HG03521 (cell line): ENCODE measurements around the gene RGL1.
"Not testable (repeated sequence)": the region's sequence is repeated elsewhere in the genome, so short reads cannot be mapped to it uniquely, and the experiment has no call there.

Source experiments
- ATAC-seq: cut with Tn5 transposase; IDR thresholded peaks from one replicate; pipeline ENCODE4 v1.9.1; 2021; ENCODE audit warnings: mild to moderate bottlenecking, moderate library complexity; ENCODE audit not compliant: unreplicated experiment

Gene RGL1

DNA sequence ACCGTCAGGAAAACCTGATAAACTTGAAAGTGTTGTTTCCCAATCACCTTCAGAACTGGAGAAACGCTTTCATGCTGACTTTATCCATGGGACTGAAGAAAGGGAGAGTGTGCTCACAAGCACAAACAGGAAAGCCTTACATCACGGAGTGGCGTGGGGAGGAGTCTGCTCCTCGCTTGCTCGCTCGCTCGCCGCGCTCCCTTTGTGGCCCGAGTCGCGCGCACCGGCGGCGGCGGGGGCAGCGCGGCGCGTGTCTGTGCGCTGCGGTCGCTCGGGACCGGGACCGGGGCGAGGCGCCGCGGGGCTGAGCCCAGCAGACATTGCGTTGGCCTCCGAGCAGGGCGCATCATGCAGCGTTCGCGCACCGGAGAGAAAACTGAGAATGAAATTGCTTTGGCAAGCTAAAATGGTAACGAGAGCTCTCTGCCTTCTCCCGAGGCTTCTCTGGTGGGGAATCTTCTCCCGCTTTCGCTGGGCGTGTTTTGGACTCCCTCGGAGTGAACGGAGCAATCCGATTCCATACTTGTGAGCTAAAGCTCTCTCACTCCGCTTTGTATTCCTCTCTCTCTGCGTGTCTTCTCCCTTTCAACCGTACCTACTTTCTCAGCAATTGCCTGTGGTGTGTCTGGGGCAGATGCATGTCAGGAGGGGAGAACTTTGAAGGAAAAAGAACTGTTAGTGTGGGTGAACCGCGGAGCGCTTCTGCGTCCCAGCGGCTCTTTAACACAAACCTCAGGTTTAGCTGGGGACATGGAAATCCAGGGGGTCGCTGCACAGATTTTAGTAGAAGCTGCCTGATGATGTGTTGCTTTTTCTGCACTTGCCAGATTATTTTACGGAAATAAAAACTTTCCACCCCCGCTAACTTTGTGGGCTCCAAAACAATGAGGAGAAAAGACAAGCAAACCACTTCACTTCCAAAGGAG is at the start of gene RGL1:
RGL1 (plus strand) TSS at position 205 of the 926 bp plus-strand sequence; CDS start at position 383, 178 bp downstream.
- ATAC-seq, result peak; percentile 61

DNA sequence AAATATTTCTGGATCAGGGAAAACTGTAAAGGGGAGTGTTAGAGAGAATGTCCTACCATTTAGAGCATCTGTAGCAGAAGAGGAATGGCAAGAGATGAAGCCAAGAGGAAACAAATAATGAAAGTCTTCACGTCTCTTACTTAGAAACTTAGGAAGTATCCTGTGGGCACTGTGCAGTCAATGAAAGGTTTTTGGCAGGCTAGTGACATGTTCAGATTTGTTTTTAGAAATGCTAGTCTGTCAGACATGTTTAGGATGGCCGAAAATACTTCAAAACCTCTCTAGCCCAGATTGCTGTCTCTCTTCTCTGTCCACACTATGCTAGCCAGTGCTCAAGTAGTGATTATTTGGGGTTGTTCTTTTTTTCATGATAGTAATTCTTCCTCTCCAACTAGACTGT is 48.6 kb upstream of the RGL1 start:
- no peak for ATAC-seq

DNA sequence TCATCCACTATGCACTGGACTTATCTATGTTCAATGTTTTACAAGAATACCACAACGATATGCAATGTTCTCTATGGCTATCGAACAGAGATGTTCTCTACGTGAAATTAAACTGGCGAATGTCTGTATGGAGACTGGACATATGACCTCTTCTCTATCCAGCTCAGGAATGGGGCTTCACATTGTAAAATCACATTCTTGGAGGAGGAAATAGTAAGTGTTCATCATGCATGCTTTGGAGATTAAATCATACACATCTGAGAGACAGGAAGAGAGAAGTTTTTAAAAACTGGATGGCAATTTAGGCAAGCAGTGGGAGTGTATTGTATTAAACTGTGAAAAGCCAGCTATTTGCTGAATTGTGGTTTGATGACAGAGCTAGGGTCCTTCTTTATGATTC is 47.9 kb upstream of the RGL1 start:
- no peak for ATAC-seq

DNA sequence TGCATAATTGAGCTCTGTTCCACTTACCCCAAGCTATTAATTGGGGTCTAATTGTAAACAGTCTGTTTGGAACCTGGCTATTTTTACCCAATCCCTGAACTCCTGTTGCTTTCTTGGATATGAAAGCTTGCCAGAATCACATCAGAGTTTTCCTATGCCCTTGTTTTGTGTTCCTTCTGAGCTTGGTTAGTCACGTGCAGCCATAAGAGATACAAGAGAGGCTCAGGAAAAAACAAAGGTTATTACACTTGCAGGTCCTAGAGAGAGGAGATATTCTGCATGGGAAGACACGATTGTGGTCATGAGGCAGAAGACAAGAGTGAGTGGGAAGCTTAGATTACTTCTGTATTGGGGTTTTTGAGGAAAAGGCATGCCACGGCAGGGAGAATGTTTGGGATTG is 46.0 kb upstream of the RGL1 start:
- no peak for ATAC-seq

DNA sequence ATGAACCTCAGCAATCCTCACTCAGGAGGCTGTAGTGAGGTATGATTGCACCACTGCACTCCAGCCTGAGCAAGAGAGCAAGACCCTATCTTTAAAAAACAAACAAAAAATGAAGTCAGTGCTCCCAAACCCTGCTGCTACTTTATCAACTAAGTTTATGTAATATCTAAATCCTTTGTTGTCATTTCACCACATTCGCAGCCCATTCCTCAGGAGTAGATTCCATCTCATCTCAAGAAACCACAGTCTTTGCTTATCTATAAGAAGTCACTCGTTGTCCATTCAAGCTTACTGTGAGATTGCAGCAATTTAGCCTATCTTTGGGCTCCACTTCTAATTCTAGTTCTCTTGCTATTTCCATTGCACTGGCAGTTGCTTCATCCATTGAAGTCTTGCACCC is 44.3 kb upstream of the RGL1 start:
- no peak for ATAC-seq

DNA sequence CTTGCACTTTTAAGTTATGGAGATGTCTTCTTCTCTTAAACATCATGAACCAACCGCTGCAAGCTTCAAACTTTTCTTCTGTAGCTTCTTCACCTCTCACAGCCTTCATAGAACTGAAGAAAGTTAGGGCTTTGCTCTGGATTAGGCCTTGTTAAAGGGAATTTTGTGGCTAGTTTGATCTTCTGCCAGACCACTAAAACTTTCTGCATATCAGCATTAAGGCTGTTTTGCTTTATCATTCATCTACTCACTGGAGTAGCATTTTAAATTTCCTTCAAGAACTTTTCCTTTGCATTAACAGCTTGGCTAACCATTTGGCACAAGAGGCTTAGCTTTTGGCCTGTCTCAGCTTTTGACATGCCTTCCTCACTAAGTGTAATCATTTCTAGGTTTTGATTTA is 43.0 kb upstream of the RGL1 start:
- ATAC-seq, result no peak

DNA sequence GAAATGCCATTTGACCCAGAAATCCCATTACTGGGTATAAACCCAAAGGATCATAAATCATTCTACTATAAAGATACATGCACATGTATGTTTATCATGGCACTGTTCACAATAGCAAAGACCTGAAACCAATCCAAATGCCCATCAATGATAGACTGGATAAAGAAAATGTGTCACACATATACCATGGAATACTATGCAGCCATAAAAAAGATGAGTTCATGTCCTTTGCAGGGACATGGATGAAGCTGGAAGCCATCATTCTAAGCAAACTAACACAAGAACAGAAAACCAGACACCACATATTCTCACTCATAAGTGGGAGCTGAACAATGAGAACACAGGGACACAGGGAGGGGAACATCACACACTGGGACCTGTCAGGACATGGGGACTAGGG is 42.1 kb upstream of the RGL1 start:
- not testable (repeated sequence) for ATAC-seq

DNA sequence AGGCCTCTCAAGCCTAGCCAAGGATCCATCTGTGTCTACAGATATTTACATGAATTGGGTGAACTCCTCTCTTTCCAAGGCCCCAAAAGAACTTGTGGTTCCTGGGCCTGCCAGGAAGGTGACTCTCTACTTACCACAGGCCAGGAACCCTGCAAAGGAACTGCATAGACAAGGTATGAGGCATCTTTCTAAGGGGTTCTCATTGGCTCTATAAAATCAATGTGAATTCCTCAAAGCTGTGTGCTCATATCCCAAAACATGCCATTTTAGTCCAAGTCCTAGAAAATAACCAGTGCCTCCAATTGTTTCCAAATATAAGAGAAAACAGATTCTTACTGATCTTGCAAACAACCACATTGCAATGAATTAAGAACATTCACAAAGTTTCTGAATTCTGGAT is 39.9 kb upstream of the RGL1 start:
- no peak for ATAC-seq

DNA sequence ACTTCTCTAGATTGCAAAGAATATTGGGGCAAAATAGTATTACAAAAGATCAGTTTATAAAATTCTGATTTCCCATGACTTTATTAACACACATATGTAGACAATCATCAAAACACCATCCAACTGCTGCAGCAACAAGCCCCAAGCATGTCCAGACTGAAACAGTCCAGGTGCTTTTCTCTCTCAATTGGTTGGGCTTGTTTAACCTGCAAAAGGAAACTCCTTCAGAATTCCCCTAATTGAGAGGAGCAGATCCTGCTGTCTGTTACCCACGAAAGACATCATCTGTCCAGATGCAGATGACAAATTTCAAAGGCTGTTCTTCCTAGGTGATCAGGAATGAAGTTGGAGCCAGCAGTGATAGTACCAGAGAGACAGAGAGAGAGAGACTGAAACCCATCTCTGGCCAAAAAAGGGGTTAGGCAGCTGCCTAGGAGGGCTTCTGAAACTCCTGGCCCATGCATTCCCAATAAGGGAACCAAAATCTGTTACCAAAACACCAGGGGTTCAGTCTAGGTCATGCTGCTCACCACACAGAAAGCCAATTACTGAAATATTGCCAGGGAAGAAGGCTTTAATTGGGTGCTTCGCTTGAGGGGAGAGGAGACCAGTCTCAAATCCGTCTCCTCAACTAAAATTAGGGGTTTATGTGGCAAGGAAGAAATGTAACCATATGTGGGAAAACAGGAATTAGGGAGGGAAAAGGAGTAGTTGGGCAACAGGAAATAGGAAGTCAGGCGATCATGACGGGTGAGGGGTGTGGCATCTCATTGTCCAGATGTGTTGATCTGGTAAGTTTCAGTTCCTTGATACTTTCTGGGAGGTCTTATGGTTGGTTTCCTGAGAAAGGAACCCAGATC is 34.7 kb upstream of the RGL1 start:
- no peak for ATAC-seq

DNA sequence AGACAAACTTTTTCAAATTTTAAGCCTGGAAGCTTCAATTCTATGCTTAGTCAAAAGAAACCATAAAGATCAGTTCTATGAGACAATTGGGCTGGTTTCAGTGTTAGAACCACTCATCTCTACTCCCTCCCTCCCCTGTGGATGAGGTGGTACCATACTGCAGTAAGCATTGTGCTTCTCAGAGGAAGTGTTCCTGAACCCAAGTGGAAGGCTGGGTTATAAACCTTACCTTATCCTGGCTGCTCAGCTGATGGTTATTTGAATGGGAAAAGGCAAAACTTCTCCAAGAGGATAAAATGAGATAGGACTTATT is 34.1 kb upstream of the RGL1 start:
- ATAC-seq, result no peak

DNA sequence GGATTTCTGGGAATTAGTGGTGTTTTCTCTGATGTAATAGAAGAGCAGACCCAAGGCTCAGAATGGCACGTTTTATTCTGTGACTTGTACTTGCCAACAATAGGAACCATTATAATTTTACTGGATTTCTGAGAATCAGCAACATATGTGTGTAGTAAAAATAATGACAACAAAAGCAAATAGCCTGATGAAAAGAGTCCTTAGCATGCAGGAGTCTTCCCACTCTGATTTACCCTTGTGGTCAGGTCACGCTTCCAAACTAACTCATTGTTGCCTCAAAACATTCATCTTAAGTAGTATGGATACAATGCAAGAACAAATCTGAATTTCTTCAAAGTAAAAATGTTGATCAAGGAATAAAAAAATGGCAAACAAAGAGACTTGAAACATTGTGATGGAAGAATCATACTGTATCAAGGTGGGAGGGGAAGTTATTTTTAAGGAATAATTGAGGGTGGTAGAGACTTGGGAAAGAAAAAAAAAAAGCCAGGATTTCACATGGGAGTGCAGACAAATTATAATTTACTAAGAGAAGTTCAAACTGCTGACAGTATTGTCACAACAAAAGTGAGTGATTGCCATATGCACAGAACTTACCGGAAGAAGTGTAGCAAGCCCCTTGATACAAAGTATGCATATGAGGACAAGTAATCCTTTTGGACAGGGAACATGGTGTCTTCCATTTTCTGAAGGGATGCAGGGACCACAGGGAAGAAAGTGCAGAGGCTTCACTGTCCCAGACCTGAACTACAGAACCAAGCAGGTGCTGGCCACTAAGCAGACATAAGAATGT is 31.2 kb upstream of the RGL1 start:
- ATAC-seq, result no peak

DNA sequence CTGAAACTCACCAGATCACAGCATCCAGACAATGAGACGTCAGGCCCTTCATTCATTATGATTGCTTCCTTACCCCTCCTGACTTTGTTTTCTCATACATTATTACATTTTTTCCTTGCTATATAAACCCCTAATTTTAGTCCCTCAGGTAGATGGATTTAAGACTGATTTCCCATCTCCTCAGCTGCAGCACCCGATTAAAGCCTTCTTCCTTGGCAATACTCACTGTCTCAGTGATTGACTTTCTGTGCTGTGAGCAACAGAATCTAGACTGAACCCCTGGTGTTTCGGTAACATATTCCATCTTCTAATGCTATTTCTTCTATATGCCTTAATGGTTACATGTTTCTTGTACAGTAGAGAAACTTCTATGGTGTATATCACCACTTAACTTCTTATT is 30.0 kb upstream of the RGL1 start:
- no peak for ATAC-seq

DNA sequence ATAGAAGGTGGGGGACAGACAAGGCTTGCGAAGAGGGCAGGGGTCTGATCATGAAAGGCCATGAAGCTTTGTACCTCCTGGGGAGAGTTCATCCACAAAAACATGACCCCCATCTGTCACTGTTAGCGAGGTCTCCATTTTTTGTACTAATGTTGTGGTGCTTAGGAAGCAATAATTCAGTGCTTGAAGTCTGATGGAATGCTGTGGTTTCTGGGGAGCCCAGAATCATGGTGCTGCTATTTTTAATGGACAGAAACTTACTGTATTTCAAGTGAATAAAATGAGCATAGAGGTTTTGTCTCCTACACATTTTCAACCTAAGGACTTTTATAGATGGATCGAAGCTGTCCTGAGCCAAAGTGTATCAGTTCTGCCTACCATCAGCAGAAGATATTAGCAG is 28.2 kb upstream of the RGL1 start:
- ATAC-seq, result no peak

DNA sequence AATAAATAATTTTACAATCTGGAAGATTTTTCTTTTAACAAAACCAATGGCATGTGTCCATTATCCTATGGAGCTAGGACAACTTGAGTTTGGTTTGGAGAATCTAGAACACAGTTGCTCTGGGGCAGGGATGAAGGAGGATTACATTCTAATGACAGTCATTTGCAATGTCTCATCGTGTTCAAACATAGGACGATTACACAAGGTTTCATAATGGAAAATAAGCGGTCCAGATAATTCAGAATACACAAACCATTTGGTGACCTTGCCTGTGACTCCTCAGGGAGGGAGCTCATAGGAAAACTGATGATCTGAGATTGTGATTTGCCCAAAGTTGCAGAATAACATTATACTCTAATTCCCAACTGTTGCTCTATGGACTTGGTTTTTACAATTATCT is 27.6 kb upstream of the RGL1 start:
- ATAC-seq, result no peak

DNA sequence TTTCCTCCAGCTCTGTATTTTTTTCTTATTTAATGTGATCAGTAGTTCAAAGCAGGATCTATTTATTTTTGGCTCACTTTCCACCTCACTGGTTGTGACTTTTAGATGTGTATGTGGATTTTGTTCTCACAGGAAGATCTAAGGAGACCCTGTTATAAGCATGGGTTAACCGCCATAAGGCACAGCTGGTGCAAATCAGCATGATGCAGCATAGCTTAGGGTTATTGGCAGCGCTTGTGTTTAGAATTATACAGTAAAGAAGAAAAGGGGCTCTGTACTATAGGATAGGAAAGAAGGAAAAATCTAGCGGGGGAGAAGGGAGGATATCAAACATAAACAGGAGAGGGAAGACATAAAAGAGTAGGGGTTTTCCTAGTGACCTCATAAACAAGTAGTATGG is 26.9 kb upstream of the RGL1 start:
- no peak for ATAC-seq

DNA sequence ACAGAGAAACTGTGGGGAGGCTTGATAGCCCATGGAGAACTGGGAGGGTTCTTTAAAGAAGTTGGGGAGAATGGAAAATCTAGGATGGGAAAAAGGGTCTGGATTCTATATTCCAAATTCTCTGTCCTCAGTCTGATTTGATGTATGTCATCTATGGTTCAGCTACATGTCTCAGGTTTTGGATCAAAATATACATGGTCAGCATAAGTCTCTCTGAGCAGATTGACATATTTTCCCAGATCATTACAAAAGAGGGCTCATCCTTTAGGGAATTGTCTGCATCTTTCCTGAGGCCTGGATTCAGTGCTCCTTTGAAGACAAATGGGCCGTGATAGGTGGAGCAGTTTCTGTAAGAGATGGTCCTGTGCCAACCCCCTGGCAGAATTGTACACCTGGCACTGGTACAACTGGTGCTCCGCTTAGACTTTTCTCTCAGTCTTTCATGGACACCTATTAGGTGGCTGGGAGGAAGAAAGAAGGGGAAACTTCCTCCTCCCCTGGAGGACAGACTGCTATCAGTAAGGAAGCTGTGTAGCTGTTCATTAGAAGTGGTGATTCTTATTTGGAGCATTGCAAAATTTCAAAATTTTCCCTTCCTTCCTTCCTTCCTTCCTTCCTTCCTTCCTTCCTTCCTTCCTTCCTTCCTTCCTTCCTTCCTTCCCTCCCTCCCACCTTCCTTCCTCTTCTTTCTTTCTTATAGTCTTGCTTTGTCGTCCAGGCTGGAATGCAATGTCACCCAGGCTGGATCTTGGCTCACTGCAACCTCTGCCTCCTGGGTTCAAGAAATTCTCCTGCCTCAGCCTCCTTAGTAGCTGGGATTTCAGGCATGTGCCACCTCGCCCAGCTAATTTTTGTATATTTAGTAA is 26.1 kb upstream of the RGL1 start:
- ATAC-seq, result no peak

DNA sequence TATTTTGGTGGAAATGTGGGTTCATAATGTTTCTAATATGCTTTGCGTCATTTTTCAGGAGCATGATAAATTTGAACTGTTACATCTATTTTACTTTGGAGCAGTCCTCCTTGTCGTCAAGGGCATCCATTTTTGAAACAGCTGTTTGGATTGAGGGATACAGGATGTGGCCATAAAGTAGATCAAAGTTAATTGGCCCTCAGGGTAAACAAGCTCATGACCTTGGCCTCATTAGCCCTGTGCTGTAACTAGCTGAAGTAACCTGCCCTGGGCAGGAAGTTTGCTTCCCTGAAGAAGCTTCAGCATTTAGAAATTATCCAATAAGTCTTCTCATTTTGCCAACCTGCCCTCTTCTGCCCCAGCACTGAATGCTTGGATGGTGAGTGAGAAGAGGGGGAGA is 24.8 kb upstream of the RGL1 start:
- no peak for ATAC-seq

DNA sequence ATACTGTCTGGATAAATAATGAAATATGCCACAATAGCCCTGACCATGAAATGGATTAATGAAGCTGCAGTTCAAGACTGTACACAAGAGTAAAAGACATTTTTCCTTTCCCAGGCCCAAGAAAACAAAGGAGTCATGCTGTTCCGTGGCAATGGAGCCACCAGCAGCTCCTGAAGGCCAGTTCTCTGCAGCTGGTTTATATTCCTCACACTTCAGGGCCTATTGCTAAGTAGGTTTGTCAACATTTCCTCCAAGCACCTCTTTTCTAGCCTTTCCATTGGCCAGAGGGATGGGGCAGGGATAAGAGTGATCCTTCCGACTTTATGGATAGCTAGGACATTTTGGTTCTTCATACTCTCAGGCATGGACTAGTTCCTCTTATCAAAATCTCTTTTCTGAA is 24.2 kb upstream of the RGL1 start:
- no peak for ATAC-seq

DNA sequence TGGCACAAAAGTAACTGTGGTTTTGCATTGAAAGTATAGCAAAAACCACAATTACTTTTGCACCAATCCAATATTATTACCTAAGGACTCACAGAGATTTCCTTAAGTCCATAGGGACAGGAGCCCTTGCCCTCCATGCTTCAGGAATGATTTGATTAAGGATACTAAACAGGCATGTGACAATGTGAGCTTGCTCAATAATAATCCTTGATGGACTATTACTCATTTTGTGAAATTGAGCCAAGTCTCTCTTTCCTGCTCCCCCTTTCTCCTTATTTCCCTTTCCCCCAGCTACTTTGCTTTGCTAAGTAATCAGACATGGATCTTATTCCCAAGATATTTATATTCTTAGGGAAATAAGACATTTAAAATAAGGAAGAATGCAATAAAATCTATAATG is 21.6 kb upstream of the RGL1 start:
- no peak for ATAC-seq
